HUES6 (cell line): Measurements from ENCODE around the gene SHISAL1.
"Not testable (repeated sequence)": the region's sequence is repeated elsewhere in the genome, so short reads cannot be mapped to it uniquely, and the experiment has no call there.

Experiments
- H3K27ac ChIP-seq: 2 replicates; pipeline ENCODE4 v1.7.0; 2013; ENCODE audit warnings: low read depth, mild to moderate bottlenecking, low read length, inconsistent platforms
- H3K27me3 ChIP-seq: 2 replicates; pipeline ENCODE4 v1.6.1; 2013; ENCODE audit warnings: low read length; ENCODE audit not compliant: control insufficient read depth, insufficient read depth
- H3K36me3 ChIP-seq: 2 replicates; pipeline ENCODE4 v1.6.1; 2013; ENCODE audit warnings: low read length; ENCODE audit not compliant: control insufficient read depth, insufficient read depth
- H3K4me1 ChIP-seq: 2 replicates; pipeline ENCODE4 v1.6.1; 2013; ENCODE audit warnings: low read length; ENCODE audit not compliant: control insufficient read depth, insufficient read depth
- H3K4me3 ChIP-seq: 2 replicates; pipeline ENCODE4 v1.5.1; 2013; ENCODE audit warnings: low read depth, low read length
- H3K9ac ChIP-seq: one replicate; pipeline ENCODE4 v1.6.1; 2013; ENCODE audit warnings: mild to moderate bottlenecking, low read length
- H3K9me3 ChIP-seq: 2 replicates; pipeline ENCODE4 v1.6.1; 2013; ENCODE audit warnings: low read depth, low read length; ENCODE audit not compliant: control insufficient read depth, insufficient read depth

SHISAL1 gene

GRCh38 chr22:44243761-44244160 lies 69.0 kb downstream of the SHISAL1 start:
- Histone ChIP-seq H3K4me1 (no peaks in the 10 kb centered on the region), H3K4me3 (no peak overlapping the region), H3K9ac (no peak overlapping the region), H3K27ac (no peak overlapping the region), H3K9me3 (peaks cover 3% of the 10 kb centered on the region; the same call in 1 of the 2 replicates), H3K36me3 (no peaks in the 10 kb centered on the region), H3K27me3 (no peaks in the 10 kb centered on the region)

- Histone ChIP-seq H3K27ac (no peak overlapping the region), H3K36me3 (no peaks in the 10 kb centered on the region), H3K9me3 (no peaks in the 10 kb centered on the region), H3K4me3 (no peak overlapping the region), H3K27me3 (no peaks in the 10 kb centered on the region), H3K4me1 (no peaks in the 10 kb centered on the region), H3K9ac (no peak overlapping the region)
Observed at GRCh38 chr22:44242946-44243724, 69.6 kb downstream of the SHISAL1 start.

GRCh38 chr22:44241121-44241520 lies 71.6 kb downstream of the SHISAL1 start:
- H3K4me1 ChIP-seq, H3K9ac ChIP-seq, H3K36me3 ChIP-seq, H3K9me3 ChIP-seq, H3K4me3 ChIP-seq, H3K27ac ChIP-seq, H3K27me3 ChIP-seq: not testable (repeated sequence)

GRCh38 chr22:44237290-44237689 lies 75.5 kb downstream of the SHISAL1 start:
- Histone ChIP-seq H3K36me3 (no peaks in the 10 kb centered on the region), H3K4me3 (no peak overlapping the region)

GRCh38 chr22:44234372-44234771 lies 78.4 kb downstream of the SHISAL1 start:
- not testable (repeated sequence) for H3K27ac ChIP-seq, H3K9ac ChIP-seq, H3K9me3 ChIP-seq, H3K4me1 ChIP-seq, H3K27me3 ChIP-seq, H3K36me3 ChIP-seq, H3K4me3 ChIP-seq

More at GRCh38 chr22:44237290-44237689, 75.5 kb downstream of the SHISAL1 start:
- H3K4me1 ChIP-seq = no peaks in the 10 kb centered on the region
- no peaks in the 10 kb centered on the region for H3K27me3 ChIP-seq
- peaks cover 5% of the 10 kb centered on the region; the same call in 1 of the 2 replicates for H3K9me3 ChIP-seq
- no peak overlapping the region for H3K27ac ChIP-seq
- H3K9ac ChIP-seq = no peak overlapping the region

- Histone ChIP-seq H3K4me3 (no peak overlapping the region), H3K9ac (no peak overlapping the region), H3K36me3 (no peaks in the 10 kb centered on the region), H3K4me1 (no peaks in the 10 kb centered on the region), H3K9me3 (peaks cover 18% of the 10 kb centered on the region), H3K27ac (no peak overlapping the region), H3K27me3 (no peaks in the 10 kb centered on the region)
Observed at GRCh38 chr22:44231233-44231632, 81.5 kb downstream of the SHISAL1 start.

- H3K27ac ChIP-seq = no peak overlapping the region
- peaks cover 16% of the 10 kb centered on the region for H3K9me3 ChIP-seq
- H3K4me3 ChIP-seq = no peak overlapping the region
- no peaks in the 10 kb centered on the region for H3K36me3 ChIP-seq
- H3K9ac ChIP-seq = no peak overlapping the region
- no peaks in the 10 kb centered on the region for H3K4me1 ChIP-seq
- H3K27me3 ChIP-seq = no peaks in the 10 kb centered on the region
Observed at GRCh38 chr22:44229809-44230208, 82.9 kb downstream of the SHISAL1 start.

- H3K9ac ChIP-seq = no peak overlapping the region
Observed at GRCh38 chr22:44229331-44229730, 83.4 kb downstream of the SHISAL1 start.

GRCh38 chr22:44225812-44226211 lies 86.9 kb downstream of the SHISAL1 start:
- Histone ChIP-seq H3K9ac (no peak overlapping the region), H3K9me3 (peaks cover 24% of the 10 kb centered on the region), H3K36me3 (no peaks in the 10 kb centered on the region), H3K4me1 (no peaks in the 10 kb centered on the region), H3K27ac (no peak overlapping the region), H3K4me3 (no peak overlapping the region), H3K27me3 (no peaks in the 10 kb centered on the region)

More at GRCh38 chr22:44229331-44229730, 83.4 kb downstream of the SHISAL1 start:
- Histone ChIP-seq H3K27ac (no peak overlapping the region), H3K27me3 (no peaks in the 10 kb centered on the region), H3K9me3 (peaks cover 16% of the 10 kb centered on the region), H3K36me3 (no peaks in the 10 kb centered on the region), H3K4me3 (no peak overlapping the region), H3K4me1 (no peaks in the 10 kb centered on the region)

GRCh38 chr22:44225091-44225689 lies 87.6 kb downstream of the SHISAL1 start:
- Histone ChIP-seq H3K9me3 (peaks cover 24% of the 10 kb centered on the region), H3K9ac (no peak overlapping the region), H3K4me3 (no peak overlapping the region), H3K36me3 (no peaks in the 10 kb centered on the region), H3K4me1 (no peaks in the 10 kb centered on the region), H3K27ac (no peak overlapping the region), H3K27me3 (no peaks in the 10 kb centered on the region)

GRCh38 chr22:44224166-44224565 lies 88.6 kb downstream of the SHISAL1 start:
- Histone ChIP-seq H3K36me3 (no peaks in the 10 kb centered on the region), H3K9ac (no peak overlapping the region), H3K4me3 (no peak overlapping the region), H3K27ac (no peak overlapping the region), H3K4me1 (no peaks in the 10 kb centered on the region), H3K27me3 (no peaks in the 10 kb centered on the region), H3K9me3 (peaks cover 19% of the 10 kb centered on the region)
